Inferior parietal cortex (tissue), 1 donor: ENCODE measurements around the gene IL1A.

Source experiments
- DNase-seq: peaks from one replicate; pipeline ENCODE4 v3.0.0-alpha.2; 2016; ENCODE audit errors: extremely low spot score

The IL1A gene

DNA sequence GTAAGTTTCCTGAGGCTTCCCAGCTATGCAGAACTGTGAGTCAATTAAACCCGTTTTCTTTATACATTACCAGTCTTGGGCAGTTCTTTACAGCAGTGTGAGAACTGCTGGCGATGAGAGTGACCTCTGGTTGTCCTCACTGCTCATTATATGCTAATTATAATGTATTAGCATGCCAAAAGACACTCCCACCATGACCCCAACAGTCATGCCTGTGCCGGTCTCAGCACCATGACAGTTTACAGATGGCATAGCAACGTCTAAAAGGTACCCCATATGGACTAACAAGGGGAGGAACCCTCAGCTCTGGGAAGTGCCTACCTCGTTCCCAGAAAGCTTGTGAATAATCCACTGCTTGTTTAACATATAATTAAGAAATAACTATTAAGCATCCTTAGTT is 8.1 kb upstream of the IL1A start:
- no peak for DNase-seq

DNA sequence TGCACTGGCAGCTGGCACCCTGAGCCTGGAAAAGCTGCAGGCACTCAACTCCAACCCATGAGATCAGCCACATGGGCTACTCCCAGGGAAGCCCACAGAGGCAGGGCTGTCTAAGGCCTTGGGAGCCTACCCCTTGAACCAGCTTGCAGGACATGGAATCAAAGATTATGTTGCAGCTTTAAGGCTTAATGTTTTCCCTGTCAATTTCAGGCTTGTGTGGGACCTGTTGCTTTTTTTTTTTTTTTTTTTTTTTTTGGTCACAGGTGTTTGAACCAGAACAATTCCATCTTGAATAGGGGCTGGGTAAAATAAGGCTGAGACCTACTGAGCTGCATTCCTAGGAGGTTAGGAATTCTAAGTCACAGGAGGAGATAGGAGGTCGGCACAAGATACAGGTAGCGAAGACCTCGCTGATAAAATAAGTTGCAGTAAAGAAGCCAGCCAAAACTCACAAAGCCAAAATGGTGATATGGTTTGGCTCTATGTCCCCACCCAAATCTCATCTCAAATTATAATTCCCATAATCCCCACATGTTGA is 7.5 kb upstream of the IL1A start:
- no peak for DNase-seq

DNA sequence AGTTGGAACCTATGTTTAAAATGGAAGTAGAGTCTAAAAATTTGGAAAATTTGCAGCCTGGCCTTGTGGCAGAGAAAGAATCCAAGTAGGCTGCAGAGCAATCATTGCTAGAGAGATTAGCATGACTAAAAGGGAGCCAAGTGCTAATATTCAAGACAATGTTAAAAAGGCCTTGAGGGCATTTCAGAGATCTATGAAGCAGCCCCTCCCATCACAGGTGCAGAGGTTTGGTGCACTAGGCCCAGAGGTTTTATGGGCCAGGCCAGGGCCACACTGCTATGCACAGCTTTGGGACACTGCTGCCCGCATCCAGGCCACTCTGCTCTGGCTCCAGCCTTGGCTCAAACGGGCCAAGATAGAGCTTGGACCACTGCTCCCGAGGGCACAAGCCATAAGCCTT is 6.7 kb upstream of the IL1A start:
- no peak for DNase-seq

DNA sequence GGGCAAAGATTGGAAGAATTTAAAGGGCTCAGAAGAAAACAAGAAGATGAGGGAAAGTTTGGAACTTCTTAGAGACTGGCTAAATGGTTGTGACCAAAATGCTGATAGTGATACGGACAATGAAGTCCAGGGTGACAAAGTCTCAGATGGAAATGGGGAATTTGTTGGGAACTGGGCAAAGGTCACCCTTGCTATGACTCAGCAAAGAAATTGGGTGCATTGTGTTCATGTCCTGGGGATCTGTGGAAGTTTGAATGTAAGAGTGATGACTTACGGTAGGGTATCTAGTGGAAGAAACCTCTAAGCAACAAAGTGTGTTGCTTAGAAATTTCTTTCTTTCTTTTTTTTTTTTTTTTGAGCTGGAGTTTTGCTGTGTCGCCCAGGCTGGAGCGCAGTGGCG is 6.0 kb upstream of the IL1A start:
- no peak for DNase-seq

- DNase-seq, result no peak
Observed at GRCh38 chr2:112789186-112789585, 4.9 kb upstream of the IL1A start.

DNA sequence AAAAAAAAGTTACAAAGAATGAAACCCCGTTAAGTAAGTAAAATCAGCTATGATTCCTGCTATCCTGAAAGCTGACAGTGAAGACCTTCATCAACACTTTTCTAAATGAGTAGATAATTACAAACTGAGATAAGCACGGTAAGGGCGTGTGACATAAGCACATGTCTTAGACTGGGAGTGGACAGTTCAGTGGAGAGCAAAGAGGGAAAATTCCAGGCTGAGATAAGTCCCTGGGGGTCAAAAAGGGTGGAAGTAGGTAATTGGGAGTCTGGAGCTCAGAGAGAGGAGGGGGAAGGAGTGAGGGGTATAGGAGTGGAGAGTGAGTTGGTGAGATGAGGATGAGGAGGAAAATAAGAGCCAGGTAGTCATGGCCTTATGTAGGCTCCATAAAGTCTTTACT is 4.4 kb upstream of the IL1A start:
- DNase-seq, result no peak

- no peak for DNase-seq
Observed at GRCh38 chr2:112787729-112788393, 3.6 kb upstream of the IL1A start.

DNA sequence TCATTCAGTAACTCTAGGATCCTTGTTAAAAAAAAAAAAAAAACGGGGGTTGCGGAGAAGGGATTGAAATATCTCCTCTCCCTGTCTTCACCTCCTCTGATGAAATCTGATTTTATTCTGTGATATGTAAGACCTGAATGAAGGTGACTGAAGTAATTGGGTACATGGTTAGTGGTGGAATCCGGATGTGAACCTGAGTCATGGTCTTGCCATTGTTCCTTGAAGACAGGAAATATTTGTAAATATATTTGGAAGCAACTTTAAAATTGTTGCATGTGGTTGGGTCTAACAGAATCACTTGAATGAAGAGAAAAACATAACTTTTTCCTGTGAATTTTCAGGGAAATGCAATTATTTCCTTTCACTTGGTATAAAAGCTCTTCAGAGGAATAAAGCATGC is 3.0 kb upstream of the IL1A start:
- DNase-seq, result no peak

GRCh38 chr2:112783187-112783714 is 1.0 kb downstream of the IL1A start:
- DNase-seq, result no peak

GRCh38 chr2:112782234-112782799 is 2.0 kb downstream of the IL1A start:
- DNase-seq, result no peak

- no peak for DNase-seq
Observed at GRCh38 chr2:112779598-112779997, 4.7 kb downstream of the IL1A start.

GRCh38 chr2:112777036-112777435 is 7.3 kb downstream of the IL1A start:
- DNase-seq, result no peak

DNA sequence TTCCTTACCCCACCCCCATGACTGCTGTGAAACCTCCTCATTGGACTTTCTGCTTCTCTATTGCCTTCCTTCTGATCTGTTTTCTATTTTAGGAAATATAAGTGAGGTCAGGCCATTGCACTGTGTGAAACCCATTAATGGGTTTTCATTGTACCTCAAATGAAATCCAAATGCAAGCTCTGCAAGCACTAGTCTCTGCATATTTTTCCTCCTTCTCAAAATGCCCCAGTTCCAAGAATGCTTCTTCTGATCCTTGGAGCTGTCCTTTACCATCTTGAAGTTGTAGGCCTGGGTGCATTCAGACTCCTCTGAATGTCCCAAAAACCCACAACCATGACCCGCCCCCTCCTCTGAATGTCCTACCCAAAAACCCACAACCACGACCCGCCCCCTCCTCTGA is 8.2 kb downstream of the IL1A start:
- DNase-seq, result no peak

DNA sequence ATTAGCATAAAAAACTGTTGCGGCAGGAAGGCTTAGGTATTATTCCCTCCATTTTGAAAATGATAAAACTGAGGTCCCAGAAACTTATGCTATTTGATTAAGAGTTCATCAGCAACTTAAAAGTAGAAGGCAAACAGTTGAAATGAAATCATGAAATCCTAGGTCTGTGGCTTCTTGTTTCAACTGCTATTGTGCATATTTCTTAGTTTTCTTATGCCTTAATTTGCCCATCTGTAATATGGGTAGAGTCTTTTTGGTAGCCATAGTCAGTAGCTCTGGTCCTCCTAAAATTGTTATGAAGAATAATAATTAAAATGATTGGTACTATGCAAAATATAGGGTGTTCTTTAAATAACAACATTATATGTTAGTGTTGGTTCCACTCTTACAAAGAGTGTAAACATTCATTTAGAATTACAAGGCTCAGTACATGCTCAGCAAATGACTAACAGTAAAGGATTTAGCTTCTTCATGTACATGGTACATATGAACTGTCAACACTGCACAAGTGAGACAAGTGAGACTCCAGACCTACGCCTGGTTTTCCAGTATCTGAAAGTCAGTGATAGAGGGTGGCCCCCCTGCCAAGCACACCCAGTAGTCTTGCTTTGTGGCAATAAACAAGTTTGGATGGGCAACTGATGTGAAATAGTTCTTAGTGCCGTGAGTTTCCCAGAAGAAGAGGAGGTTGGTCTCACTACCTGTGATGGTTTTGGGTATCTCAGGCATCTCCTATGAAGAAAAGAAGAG is 9.6 kb downstream of the IL1A start:
- no peak for DNase-seq

- DNase-seq, result no peak
Observed at GRCh38 chr2:112773556-112773955, 10.7 kb downstream of the IL1A start.

DNA sequence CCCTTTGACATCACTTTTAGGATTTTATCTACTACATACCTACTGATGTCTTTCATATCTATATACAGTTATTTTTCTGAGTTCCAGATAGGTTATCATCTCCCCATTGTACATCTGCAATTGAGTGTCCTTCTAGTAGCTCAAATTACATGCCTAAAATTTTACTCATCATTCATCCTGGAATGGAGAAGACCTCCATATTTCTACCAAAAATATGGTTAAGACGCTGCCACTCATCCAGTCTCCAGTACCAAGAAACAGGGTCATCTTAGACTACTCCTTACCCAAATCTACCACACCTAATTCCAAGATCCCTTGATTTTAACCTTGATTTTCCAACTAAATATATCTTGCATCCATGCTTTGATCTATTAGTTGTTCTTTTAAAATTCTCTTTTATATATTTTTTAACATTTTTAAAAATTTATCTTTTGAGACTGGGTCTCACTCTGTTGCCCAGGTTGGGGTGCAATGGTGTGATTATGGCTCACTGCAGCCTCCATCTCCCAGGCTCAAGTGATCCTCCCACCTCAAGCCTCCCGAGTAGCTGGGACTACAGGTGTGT is 11.3 kb downstream of the IL1A start:
- no peak for DNase-seq

DNA sequence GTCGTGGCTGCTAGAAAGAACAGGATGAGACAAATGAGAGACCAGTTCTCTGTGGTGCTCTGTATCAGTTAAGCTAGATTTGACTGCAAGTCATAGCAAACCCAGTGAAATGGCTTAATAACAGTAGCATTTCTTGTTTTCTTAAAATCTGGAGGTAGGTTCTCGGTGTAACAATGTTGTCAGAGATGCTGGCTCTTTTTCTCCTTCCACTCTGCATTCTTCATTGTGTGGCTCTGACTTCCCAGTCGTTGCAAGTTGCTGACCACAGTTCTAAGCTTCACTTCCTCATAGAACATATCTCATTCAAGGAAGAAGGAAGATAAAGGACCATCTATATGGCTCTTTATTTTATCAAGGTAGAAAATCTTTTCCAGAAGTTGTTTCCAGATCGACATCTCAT is 12.0 kb downstream of the IL1A start:
- DNase-seq, result no peak

- no peak for DNase-seq
Observed at GRCh38 chr2:112768432-112768831, 15.9 kb downstream of the IL1A start.

DNA sequence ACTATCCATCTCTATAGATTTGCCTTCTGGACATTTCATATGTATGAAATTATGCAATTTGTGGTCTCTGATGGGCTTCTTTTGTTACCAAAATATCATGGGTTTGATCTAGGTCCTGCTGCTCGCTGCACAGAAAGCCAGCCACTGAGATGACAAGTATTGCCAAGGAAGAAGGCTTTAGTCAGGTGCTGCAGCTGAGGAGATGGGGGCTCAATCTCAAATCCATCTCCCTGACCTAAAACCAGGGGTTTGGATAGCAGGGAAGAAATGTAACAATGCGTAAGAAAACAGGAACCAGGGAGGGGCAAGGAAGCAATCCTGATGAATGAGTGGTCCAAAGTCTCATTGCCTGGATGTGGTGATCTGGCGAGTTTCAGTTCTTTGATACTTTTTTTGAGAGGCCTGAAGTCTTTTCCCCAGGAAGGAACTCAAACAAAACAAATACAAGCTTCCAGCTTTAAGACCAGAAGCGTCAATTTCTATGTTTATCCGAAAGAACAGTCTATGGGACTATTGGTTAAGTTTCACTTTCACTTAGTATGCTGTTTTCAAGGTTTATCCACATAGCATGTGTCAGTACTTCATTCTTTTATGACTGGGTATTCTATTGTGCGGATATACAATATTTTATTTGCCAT is 16.5 kb downstream of the IL1A start:
- no peak for DNase-seq

DNA sequence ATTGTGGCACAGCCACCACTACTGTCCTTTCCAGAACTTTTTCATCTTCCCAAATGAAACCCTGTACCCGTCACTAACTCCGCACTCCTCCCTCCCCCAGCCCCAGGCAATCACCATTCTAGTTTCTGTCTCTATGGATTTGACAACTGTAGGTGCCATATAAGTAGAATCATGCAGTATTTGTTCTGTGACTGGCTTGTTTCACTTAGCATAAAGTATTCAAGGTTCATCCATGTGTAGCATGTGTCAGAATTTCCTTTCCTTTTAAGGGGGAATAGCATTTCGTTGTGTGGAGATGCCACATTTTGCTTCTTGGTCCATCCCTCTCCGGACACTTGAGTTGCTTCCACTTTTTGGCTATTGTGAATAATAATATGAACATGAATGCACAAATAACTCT is 19.0 kb downstream of the IL1A start:
- no peak for DNase-seq

- DNase-seq, result peak; percentile 97
Observed at GRCh38 chr2:112764071-112765044, 19.9 kb downstream of the IL1A start, which contains the start of gene CKAP2L. CKAP2L (minus strand) TSS chr2:112764609; CDS start chr2:112764598, 11 bp downstream.
